ENCODE data around the gene TMEM240.
"Not testable (repeated sequence)": the region's sequence is repeated elsewhere in the genome, so short reads cannot be mapped to it uniquely, and the experiment has no call there.

Gene TMEM240

GRCh38 chr1:1507305-1507704 is 33.1 kb downstream of the TMEM240 start:
- TF ChIP-seq FOXP2 (optimal IDR thresholded peaks at IDR 0.05; ENCODE audit: control extremely low read depth, extremely low read length, insufficient read depth) (no peak), EZH2 (IDR thresholded peaks at IDR 0.05) (no peak), POLR2AphosphoS5 (IDR thresholded peaks at IDR 0.05; ENCODE audit: borderline replicate concordance, low read depth, low read length) (no peak)

GRCh38 chr1:1505801-1506200 is 34.6 kb downstream of the TMEM240 start:
- DNase-seq (ENCODE audit: low read depth, low spot score); H3K4me3 ChIP-seq; H3K9ac ChIP-seq (ENCODE audit: insufficient read length); H3K27ac ChIP-seq; H3K36me3 ChIP-seq (ENCODE audit: insufficient read depth, low read length); H3K9me3 ChIP-seq (ENCODE audit: low read depth, low read length): not testable (repeated sequence)

More at GRCh38 chr1:1507305-1507704, 33.1 kb downstream of the TMEM240 start:
- no peaks in the 10 kb centered on the region for H3K36me3 ChIP-seq (ENCODE audit: insufficient read depth, low read length)
- H3K4me3 ChIP-seq, result no peak overlapping the region
- H3K9me3 ChIP-seq (ENCODE audit: low read depth, low read length), result no peaks in the 10 kb centered on the region
- no peak overlapping the region for H3K27ac ChIP-seq
- no peak overlapping the region for H3K9ac ChIP-seq (ENCODE audit: insufficient read length)
- DNase-seq (ENCODE audit: low read depth, low spot score), result no peak

- not testable (repeated sequence) for H3K36me3 ChIP-seq (ENCODE audit: insufficient read depth, low read length); H3K9me3 ChIP-seq (ENCODE audit: low read depth, low read length); DNase-seq (ENCODE audit: low read depth, low spot score); H3K4me3 ChIP-seq; H3K27ac ChIP-seq; H3K9ac ChIP-seq (ENCODE audit: insufficient read length)
These were observed 35.0 kb downstream of the TMEM240 start for GRCh38 chr1:1505366-1505798.

GRCh38 chr1:1504777-1505365 is 35.6 kb downstream of the TMEM240 start:
- not testable (repeated sequence) for H3K27ac ChIP-seq; H3K36me3 ChIP-seq (ENCODE audit: insufficient read depth, low read length); H3K9ac ChIP-seq (ENCODE audit: insufficient read length); H3K9me3 ChIP-seq (ENCODE audit: low read depth, low read length); DNase-seq (ENCODE audit: low read depth, low spot score); H3K4me3 ChIP-seq

GRCh38 chr1:1495461-1495975 is 44.9 kb downstream of the TMEM240 start:
- not testable (repeated sequence) for H3K9me3 ChIP-seq (ENCODE audit: low read depth, low read length); DNase-seq (ENCODE audit: low read depth, low spot score); H3K9ac ChIP-seq (ENCODE audit: insufficient read length); H3K27ac ChIP-seq; H3K4me3 ChIP-seq
- H3K36me3 ChIP-seq (ENCODE audit: insufficient read depth, low read length), result peaks cover 25% of the 10 kb centered on the region

GRCh38 chr1:1494311-1494710 is 46.1 kb downstream of the TMEM240 start:
- peaks cover 37% of the 10 kb centered on the region for H3K36me3 ChIP-seq (ENCODE audit: insufficient read depth, low read length)
- not testable (repeated sequence) for H3K9ac ChIP-seq (ENCODE audit: insufficient read length); H3K4me3 ChIP-seq; H3K27ac ChIP-seq; DNase-seq (ENCODE audit: low read depth, low spot score); H3K9me3 ChIP-seq (ENCODE audit: low read depth, low read length)

GRCh38 chr1:1491601-1492000 is 48.8 kb downstream of the TMEM240 start:
- no peak for TF ChIP-seq POLR2AphosphoS5 (IDR thresholded peaks at IDR 0.05; ENCODE audit: borderline replicate concordance, low read depth, low read length)
- no peak for TF ChIP-seq EZH2 (IDR thresholded peaks at IDR 0.05)
- TF ChIP-seq FOXP2 (optimal IDR thresholded peaks at IDR 0.05; ENCODE audit: control extremely low read depth, extremely low read length, insufficient read depth), result no peak
- DNase-seq (ENCODE audit: low read depth, low spot score), result no peak
- peaks cover 54% of the 10 kb centered on the region for H3K36me3 ChIP-seq (ENCODE audit: insufficient read depth, low read length)
- no peak overlapping the region for H3K4me3 ChIP-seq
- no peaks in the 10 kb centered on the region for H3K9me3 ChIP-seq (ENCODE audit: low read depth, low read length)
- no peak overlapping the region for H3K27ac ChIP-seq
- no peak overlapping the region for H3K9ac ChIP-seq (ENCODE audit: insufficient read length)

- DNase-seq (ENCODE audit: low read depth, low spot score), result no peak
- H3K9ac ChIP-seq (ENCODE audit: insufficient read length), result no peak overlapping the region
- H3K9me3 ChIP-seq (ENCODE audit: low read depth, low read length), result no peaks in the 10 kb centered on the region
- no peak overlapping the region for H3K27ac ChIP-seq
- TF ChIP-seq EZH2 (IDR thresholded peaks at IDR 0.05) (no peak), FOXP2 (optimal IDR thresholded peaks at IDR 0.05; ENCODE audit: control extremely low read depth, extremely low read length, insufficient read depth) (no peak), POLR2AphosphoS5 (IDR thresholded peaks at IDR 0.05; ENCODE audit: borderline replicate concordance, low read depth, low read length) (no peak)
- H3K4me3 ChIP-seq, result no peak overlapping the region
- peaks cover 54% of the 10 kb centered on the region for H3K36me3 ChIP-seq (ENCODE audit: insufficient read depth, low read length)
These were observed 49.7 kb downstream of the TMEM240 start for GRCh38 chr1:1490633-1491230.

GRCh38 chr1:1489861-1490260 is 50.6 kb downstream of the TMEM240 start:
- DNase-seq (ENCODE audit: low read depth, low spot score), result no peak
- H3K36me3 ChIP-seq (ENCODE audit: insufficient read depth, low read length), result peaks cover 54% of the 10 kb centered on the region

More at GRCh38 chr1:1489861-1490260, 50.6 kb downstream of the TMEM240 start:
- no peak for TF ChIP-seq POLR2AphosphoS5 (IDR thresholded peaks at IDR 0.05; ENCODE audit: borderline replicate concordance, low read depth, low read length)
- no peak for TF ChIP-seq FOXP2 (optimal IDR thresholded peaks at IDR 0.05; ENCODE audit: control extremely low read depth, extremely low read length, insufficient read depth)
- Histone ChIP-seq H3K9ac (ENCODE audit: insufficient read length) (no peak overlapping the region), H3K27ac (no peak overlapping the region), H3K4me3 (no peak overlapping the region), H3K9me3 (ENCODE audit: low read depth, low read length) (no peaks in the 10 kb centered on the region)

Data from SK-N-MC (cell line).